MCF 10A (cell line): ENCODE results near the gene RIOK1. TPM values are rescaled to one million over a fixed set of nuclear protein-coding genes. Genes with fewer than 3 reads are reported as not detected.

Experiments used
- BruUV-seq: library from RNA; stranded (reverse); fragments of 400-500 nt; replicated peaks from 2 replicates; lab custom pipeline; 2021; lab: Mats Ljungman, UMichigan
- CTCF ChIA-PET: fragments of 300-600 bp; sonication (Branson Sonifier 250); formaldehyde crosslinking; extraction: SDS; loops from one replicate; lab custom pipeline; 2021; ENCODE audit warnings: antibody characterized with exemption, inconsistent platforms; lab: Yijun Ruan, JAX
- POLR2A ChIA-PET: fragments of 300-600, 350-650 bp; sonication (Branson Sonifier 250); formaldehyde crosslinking; extraction: SDS; loops from one replicate; lab custom pipeline; 2020; ENCODE audit warnings: antibody characterized with exemption, inconsistent platforms; lab: Yijun Ruan, JAX
- DNase-seq: peaks from one replicate; pipeline ENCODE4 v3.0.0-alpha.2; 2018; ENCODE audit not compliant: unreplicated experiment
- H3K27ac Mint-ChIP-seq: one replicate; pipeline ENCODE4 v1.8.0; 2022; ENCODE audit warnings: mild to moderate bottlenecking, low read depth, mixed read lengths; ENCODE audit not compliant: unreplicated experiment
- H3K27me3 Mint-ChIP-seq: one replicate; pipeline ENCODE4 v1.8.0; 2022; ENCODE audit warnings: mixed read lengths; ENCODE audit not compliant: insufficient read depth, unreplicated experiment
- H3K36me3 Mint-ChIP-seq: one replicate; pipeline ENCODE4 v1.8.0; 2022; ENCODE audit warnings: mild to moderate bottlenecking, moderate library complexity, mixed read lengths; ENCODE audit not compliant: insufficient read depth, unreplicated experiment
- H3K4me1 Mint-ChIP-seq: one replicate; pipeline ENCODE4 v1.8.0; 2022; ENCODE audit warnings: mixed read lengths; ENCODE audit not compliant: insufficient read depth, unreplicated experiment
- H3K4me3 Mint-ChIP-seq: one replicate; pipeline ENCODE4 v1.8.0; 2022; ENCODE audit warnings: mild to moderate bottlenecking, moderate library complexity, mixed read lengths; ENCODE audit not compliant: unreplicated experiment
- H3K9me3 Mint-ChIP-seq: one replicate; pipeline ENCODE4 v1.8.0; 2022; ENCODE audit warnings: mixed read lengths; ENCODE audit not compliant: unreplicated experiment
- intact Hi-C: fragments of 100-400 bp; cut with micrococcal nuclease; formaldehyde crosslinking; loops from 2 replicates; pipeline ENCODE4 v1.14.1; 2022
- total RNA-seq: library from RNA; stranded (reverse); gene quantifications from 2 replicates; pipeline ENCODE4 v1.2.3, GENCODE V29; 2022
- TF ChIP-seq, protein P1 (sequence below): fragments of 200-600 bp; IDR thresholded peaks from one replicate; pipeline ENCODE4 v1.8.0; 2022; ENCODE audit warnings: antibody characterized with exemption, mild to moderate bottlenecking; ENCODE audit not compliant: unreplicated experiment

Gene RIOK1
- total RNA-seq, 1 experiment from 2014 or later, result 40.9 TPM

GRCh38 chr6:7419065-7419464 is 29.5 kb downstream of the RIOK1 start:
- ChIA-PET POLR2A (interaction anchor here (0.6 to 2.2 kb wide), 7 partner anchors 110 to 171 kb away, joined by 3 to 7 read pairs (median 3); partner anchors contain the start of genes DSP and SNRNP48), CTCF (interaction anchor here (0.6 kb wide), 1 partner anchor 15 kb away, joined by 3 read pairs; no protein-coding TSS in a partner anchor)
- Mint-ChIP-seq H3K27me3 (no peaks in the 10 kb centered on the region), H3K36me3 (peaks cover 31% of the 10 kb centered on the region), H3K4me1 (peaks cover 11% of the 10 kb centered on the region), H3K9me3 (no peaks in the 10 kb centered on the region), H3K4me3 (no peak overlapping the region), H3K27ac (no peak overlapping the region)
- no TSS peak for BruUV-seq
- DNase-seq, result no peak
- TF ChIP-seq, protein P1, sequence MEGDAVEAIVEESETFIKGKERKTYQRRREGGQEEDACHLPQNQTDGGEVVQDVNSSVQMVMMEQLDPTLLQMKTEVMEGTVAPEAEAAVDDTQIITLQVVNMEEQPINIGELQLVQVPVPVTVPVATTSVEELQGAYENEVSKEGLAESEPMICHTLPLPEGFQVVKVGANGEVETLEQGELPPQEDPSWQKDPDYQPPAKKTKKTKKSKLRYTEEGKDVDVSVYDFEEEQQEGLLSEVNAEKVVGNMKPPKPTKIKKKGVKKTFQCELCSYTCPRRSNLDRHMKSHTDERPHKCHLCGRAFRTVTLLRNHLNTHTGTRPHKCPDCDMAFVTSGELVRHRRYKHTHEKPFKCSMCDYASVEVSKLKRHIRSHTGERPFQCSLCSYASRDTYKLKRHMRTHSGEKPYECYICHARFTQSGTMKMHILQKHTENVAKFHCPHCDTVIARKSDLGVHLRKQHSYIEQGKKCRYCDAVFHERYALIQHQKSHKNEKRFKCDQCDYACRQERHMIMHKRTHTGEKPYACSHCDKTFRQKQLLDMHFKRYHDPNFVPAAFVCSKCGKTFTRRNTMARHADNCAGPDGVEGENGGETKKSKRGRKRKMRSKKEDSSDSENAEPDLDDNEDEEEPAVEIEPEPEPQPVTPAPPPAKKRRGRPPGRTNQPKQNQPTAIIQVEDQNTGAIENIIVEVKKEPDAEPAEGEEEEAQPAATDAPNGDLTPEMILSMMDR, result no peak
- intact Hi-C loops, result no loop called here

DNA sequence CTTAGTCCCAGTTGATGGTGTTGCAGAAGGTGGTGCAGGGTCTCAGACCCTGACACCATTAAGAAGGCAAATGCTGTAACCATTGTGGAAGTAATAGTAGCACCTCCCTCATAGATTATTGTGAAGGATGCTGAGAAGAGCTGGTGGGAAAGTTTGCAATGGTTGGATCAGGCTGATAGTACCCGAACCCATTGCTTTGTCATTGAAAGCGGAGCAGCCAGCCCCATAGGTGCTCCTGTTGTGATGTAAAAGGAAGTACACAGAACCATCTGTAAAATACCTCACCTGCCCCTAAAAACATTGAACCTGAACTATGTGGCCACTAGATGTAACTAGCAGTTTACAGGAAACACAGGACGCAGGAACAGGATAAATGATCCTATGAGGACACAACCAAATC is 31.5 kb downstream of the RIOK1 start:
- peaks cover 20% of the 10 kb centered on the region for H3K36me3 Mint-ChIP-seq
- no TSS peak for BruUV-seq
- H3K4me1 Mint-ChIP-seq, result no peaks in the 10 kb centered on the region
- intact Hi-C loops, result no loop called here
- no peak overlapping the region for H3K4me3 Mint-ChIP-seq
- DNase-seq, result no peak
- TF ChIP-seq, protein P1, result no peak
- no peaks in the 10 kb centered on the region for H3K27me3 Mint-ChIP-seq
- POLR2A ChIA-PET, result interaction anchor here (0.7 to 2.0 kb wide), 2 partner anchors 120 to 541 kb away, joined by 3 to 5 read pairs; partner anchors contain the start of gene DSP
- no peaks in the 10 kb centered on the region for H3K9me3 Mint-ChIP-seq
- CTCF ChIA-PET, result interaction anchor here (0.6 to 1.1 kb wide), 2 partner anchors 222 to 574 kb away, joined by 3 read pairs; no protein-coding TSS in a partner anchor
- H3K27ac Mint-ChIP-seq, result peak overlapping the region; percentile 39

DNA sequence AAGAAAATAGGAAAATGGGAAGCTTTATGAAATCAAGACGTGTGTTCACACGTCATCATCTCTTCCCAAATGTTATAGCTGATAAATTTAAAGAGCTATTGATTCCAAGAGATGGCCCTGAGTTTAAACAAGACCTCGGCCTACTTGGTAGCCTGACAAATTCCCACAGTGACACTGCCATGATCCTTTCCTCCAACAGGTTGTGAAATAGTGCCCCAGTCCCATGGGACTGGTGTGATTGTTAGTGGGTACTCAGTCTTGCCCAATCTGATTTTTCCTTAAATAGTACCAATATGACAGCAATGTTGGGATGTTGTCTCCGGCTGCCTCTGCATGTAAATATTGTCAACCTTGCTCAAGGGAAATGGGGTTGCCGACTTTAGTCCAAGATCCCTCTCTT is 34.5 kb downstream of the RIOK1 start:
- H3K4me3 Mint-ChIP-seq, result no peak overlapping the region
- no peak for DNase-seq
- TF ChIP-seq, protein P1, result no peak
- no TSS peak for BruUV-seq
- intact Hi-C loops, result loop anchor here (2.0 kb wide), 3 partner anchors 57 to 137 kb away; no protein-coding TSS in a partner anchor
- H3K36me3 Mint-ChIP-seq, result peaks cover 5% of the 10 kb centered on the region
- H3K27ac Mint-ChIP-seq, result no peak overlapping the region
- H3K4me1 Mint-ChIP-seq, result no peaks in the 10 kb centered on the region
- H3K9me3 Mint-ChIP-seq, result no peaks in the 10 kb centered on the region
- ChIA-PET POLR2A (interaction anchor here (0.6 to 2.6 kb wide), 6 partner anchors 15 to 133 kb away, joined by 3 to 19 read pairs (median 5); no protein-coding TSS in a partner anchor), CTCF (interaction anchor here (0.6 to 2.3 kb wide), 9 partner anchors 22 to 796 kb away, joined by 3 to 9 read pairs (median 4); no protein-coding TSS in a partner anchor)
- no peaks in the 10 kb centered on the region for H3K27me3 Mint-ChIP-seq

- no peaks in the 10 kb centered on the region for H3K27me3 Mint-ChIP-seq
- peaks cover under 1% of the 10 kb centered on the region for H3K36me3 Mint-ChIP-seq
- peak; percentile 80 for DNase-seq
- POLR2A ChIA-PET, result interaction anchor here (0.5 to 2.6 kb wide), 23 partner anchors 8 to 274 kb away, joined by 3 to 20 read pairs (median 5); partner anchors contain the start of genes DSP and SNRNP48
- intact Hi-C loops, result loop anchor here (1.0 to 2.0 kb wide), 7 partner anchors 56 to 190 kb away; partner anchors contain the start of gene SNRNP48
- CTCF ChIA-PET, result interaction anchor here (0.5 to 2.3 kb wide), 25 partner anchors 11 to 169 kb away, joined by 3 to 9 read pairs (median 3); partner anchors contain the start of gene SNRNP48
- BruUV-seq, result no TSS peak
- no peak overlapping the region for H3K27ac Mint-ChIP-seq
- TF ChIP-seq, protein P1, result peak; percentile 61
- H3K9me3 Mint-ChIP-seq, result no peaks in the 10 kb centered on the region
- no peak overlapping the region for H3K4me3 Mint-ChIP-seq
- H3K4me1 Mint-ChIP-seq, result no peaks in the 10 kb centered on the region
Measured at GRCh38 chr6:7424967-7425807, 35.6 kb downstream of the RIOK1 start.
